Activated naive CD8-positive, alpha-beta T cell treated with anti-CD3 and anti-CD28 coated beads for 36 hours (primary cell): ENCODE results near the gene SNRPB. TPM values are rescaled to one million over a fixed set of nuclear protein-coding genes. Genes with fewer than 3 reads are reported as not detected.

Source experiments
- DNase-seq: peaks from one replicate; pipeline ENCODE4 v3.0.0; 2021
- H3K27ac Mint-ChIP-seq: one replicate; pipeline ENCODE4 v1.8.0; 2022; ENCODE audit warnings: mild to moderate bottlenecking, moderate library complexity, mixed read lengths
- H3K27me3 Mint-ChIP-seq: one replicate; pipeline ENCODE4 v1.8.0; 2022; ENCODE audit warnings: mild to moderate bottlenecking, mixed read lengths
- H3K36me3 Mint-ChIP-seq: one replicate; pipeline ENCODE4 v1.8.0; 2021; ENCODE audit warnings: mild to moderate bottlenecking, mixed read lengths
- H3K4me1 Mint-ChIP-seq: one replicate; pipeline ENCODE4 v1.8.0; 2021; ENCODE audit warnings: mixed read lengths
- H3K4me3 Mint-ChIP-seq: one replicate; pipeline ENCODE4 v1.8.0; 2022; ENCODE audit warnings: mild to moderate bottlenecking, moderate library complexity, mixed read lengths
- H3K9me3 Mint-ChIP-seq: one replicate; pipeline ENCODE4 v1.8.0; 2022; ENCODE audit warnings: mixed read lengths
- total RNA-seq, 2 experiments: library from RNA; stranded (reverse); gene quantifications; one replicate each; pipeline ENCODE4 v1.2.3, GENCODE V29; 2021

Gene SNRPB
- total RNA-seq, 2 experiments from 2014 or later = 481 to 500 TPM

DNA sequence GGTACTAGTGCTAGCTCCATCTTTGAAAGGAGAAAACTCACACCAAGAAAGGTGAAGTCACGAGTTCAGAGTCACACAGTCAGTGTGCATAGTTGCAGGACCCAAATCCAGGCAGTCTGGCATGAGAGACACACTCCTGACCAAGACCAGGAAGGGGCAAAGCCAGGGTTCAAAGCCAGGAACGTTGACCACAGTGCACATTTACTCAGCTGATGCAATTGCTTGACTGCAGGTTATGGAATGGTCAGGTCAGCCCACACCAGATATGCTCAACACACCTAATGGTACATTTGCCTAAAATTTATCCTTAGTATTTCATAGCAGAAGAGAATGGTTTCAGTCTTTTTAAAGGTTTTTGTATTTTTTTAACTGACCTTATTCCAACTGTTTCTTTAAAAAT is 52.2 kb downstream of the SNRPB start:
- no peaks in the 10 kb centered on the region for H3K4me1 Mint-ChIP-seq
- no peak for DNase-seq
- H3K27me3 Mint-ChIP-seq = peaks cover 11% of the 10 kb centered on the region
- H3K4me3 Mint-ChIP-seq = no peak overlapping the region
- H3K36me3 Mint-ChIP-seq = no peaks in the 10 kb centered on the region
- no peaks in the 10 kb centered on the region for H3K9me3 Mint-ChIP-seq
- no peak overlapping the region for H3K27ac Mint-ChIP-seq

GRCh38 chr20:2417213-2417541 is 53.4 kb downstream of the SNRPB start:
- H3K27me3 Mint-ChIP-seq = peaks cover 15% of the 10 kb centered on the region
- no peak overlapping the region for H3K27ac Mint-ChIP-seq
- H3K4me1 Mint-ChIP-seq = no peaks in the 10 kb centered on the region
- no peaks in the 10 kb centered on the region for H3K9me3 Mint-ChIP-seq
- H3K36me3 Mint-ChIP-seq = no peaks in the 10 kb centered on the region
- H3K4me3 Mint-ChIP-seq = no peak overlapping the region
- no peak for DNase-seq

DNA sequence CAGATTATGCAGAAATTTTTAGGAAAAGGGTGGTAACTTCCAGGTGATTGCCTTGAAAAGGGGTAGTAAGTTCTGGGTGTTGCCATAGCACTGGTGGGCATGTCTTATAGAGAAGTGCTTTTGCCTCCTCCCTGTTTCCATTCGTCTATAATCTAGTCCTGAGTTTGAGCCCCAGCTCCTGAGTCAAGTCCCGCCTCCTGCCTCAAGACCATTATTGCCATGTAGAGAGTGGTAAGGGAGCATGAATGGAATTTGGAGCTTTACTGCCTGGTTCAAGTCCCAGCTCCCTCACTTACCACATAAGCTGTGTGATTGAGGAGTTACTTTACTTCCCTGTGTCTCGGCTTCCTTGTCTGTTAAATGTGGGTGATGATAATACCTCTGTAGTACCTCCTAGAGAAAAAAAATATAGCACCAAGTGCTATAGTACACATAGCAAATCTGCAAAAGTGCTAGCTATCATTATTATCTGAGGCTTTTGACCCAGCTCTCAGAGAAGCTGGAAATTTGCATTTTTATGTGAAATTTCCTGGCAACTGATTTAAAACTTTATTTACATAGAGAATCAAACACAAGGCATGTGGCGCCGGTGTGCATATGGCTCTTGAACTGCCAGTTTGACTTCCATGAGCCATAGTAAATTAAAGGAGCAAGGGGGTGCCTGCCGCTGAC is 53.9 kb downstream of the SNRPB start:
- Mint-ChIP-seq H3K4me3 (no peak overlapping the region), H3K27ac (no peak overlapping the region), H3K9me3 (no peaks in the 10 kb centered on the region), H3K36me3 (no peaks in the 10 kb centered on the region), H3K4me1 (no peaks in the 10 kb centered on the region), H3K27me3 (peaks cover 14% of the 10 kb centered on the region)
- DNase-seq = no peak

Other genes starting within 250 kb of the SNRPB start
- gene TGM3, start 174.8 kb downstream of the SNRPB start, total RNA-seq = not detected
- not detected for gene TGM6, start 89.9 kb downstream of the SNRPB start, total RNA-seq
- 10 to 100 TPM in 1 of 2 experiments, 1 to 10 TPM in 1; 8.8 to 10.4 TPM for gene ZNF343, start 38.1 kb upstream of the SNRPB start, total RNA-seq
- gene TMC2, start 65.8 kb upstream of the SNRPB start, total RNA-seq = not detected
- gene NOP56, start 181.8 kb upstream of the SNRPB start, total RNA-seq = 100 to 1,000 TPM; 937 to 970 TPM
- 100 to 1,000 TPM; 143 to 147 TPM for gene IDH3B, start 193.4 kb upstream of the SNRPB start, total RNA-seq
- gene EBF4, start 222.0 kb upstream of the SNRPB start, total RNA-seq = under 1 TPM; 0.66 to 0.98 TPM